Measurements from ENCODE around the gene GALNT9.
"Not testable (repeated sequence)": the region's sequence is repeated elsewhere in the genome, so short reads cannot be mapped to it uniquely, and the experiment has no call there.

The GALNT9 gene

DNA sequence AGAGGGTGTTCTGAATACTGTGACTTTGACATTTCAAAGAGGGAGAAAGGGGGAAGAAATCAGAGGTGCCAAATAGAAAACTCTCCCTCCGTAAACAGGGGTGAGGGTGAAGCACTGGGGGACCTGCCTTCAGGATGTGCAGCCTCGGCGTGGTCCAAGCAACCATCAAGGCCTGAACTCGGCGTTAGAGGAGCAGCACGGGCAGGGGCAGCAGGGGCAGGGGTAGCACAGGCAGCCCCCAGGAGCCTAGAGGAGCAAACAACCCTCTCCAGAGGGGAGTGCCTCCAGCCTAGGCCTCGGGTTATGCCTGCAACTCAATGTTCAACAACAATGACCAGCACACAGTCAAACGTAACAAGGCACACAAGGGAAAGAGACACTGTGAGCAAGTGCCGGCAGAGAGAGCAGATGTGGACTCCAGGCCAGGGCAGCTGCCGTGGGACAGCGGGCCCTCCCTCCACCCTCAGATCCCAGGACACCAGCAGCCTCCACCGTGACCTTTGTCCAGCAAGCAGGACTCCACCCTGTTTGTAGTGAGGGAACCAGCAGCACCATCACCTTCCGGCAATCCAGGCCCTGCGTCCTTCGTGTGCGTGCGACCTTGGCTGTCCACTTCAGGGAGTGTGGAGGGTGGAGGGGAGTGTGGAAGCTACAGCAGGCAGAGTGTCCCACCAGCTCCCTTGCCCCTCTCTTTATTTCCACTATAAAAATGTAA is 18.0 kb downstream of the GALNT9 start:
- no peak for DNase-seq

DNA sequence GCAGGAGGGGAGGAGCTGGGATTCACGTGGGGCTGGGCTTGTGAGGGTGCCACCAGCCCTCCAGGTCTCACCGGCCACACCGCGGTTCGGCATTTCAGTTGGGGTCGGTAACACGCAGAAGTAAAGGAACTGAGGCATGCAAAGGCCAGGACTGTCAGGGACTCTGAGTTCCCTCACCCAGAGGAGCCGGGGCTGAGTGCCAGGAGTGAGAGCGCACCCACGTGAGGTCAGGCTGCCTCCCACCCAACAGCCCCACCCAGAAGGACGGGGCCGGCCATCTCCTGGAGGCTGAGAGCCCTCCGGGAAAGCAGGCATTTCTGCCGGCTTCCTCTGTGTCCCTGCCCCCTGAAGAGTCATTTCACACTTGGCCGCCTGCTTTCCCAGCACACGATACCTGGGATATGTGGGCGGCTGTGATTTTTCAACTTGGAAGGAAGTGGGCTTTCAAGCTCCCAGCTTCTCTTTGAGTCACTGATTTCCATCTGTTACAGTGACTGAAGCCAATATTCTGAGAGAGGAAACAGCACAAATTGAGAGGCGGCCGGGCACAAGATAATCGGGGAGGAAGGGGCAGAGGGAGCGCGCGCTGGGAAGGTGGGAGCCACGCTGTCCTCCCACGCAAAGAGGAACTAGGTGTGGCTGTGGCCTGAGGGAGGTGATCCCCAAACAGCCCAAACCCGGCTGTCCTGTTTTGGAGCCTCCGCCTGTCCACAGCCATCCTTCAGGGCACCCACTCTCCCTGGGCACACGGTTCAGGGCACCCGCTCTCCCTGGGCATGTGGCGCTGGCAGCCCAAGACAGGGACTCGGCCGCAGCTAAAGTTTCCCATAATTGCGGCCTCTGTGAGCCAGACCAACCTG is 19.0 kb downstream of the GALNT9 start:
- no peak for DNase-seq

DNA sequence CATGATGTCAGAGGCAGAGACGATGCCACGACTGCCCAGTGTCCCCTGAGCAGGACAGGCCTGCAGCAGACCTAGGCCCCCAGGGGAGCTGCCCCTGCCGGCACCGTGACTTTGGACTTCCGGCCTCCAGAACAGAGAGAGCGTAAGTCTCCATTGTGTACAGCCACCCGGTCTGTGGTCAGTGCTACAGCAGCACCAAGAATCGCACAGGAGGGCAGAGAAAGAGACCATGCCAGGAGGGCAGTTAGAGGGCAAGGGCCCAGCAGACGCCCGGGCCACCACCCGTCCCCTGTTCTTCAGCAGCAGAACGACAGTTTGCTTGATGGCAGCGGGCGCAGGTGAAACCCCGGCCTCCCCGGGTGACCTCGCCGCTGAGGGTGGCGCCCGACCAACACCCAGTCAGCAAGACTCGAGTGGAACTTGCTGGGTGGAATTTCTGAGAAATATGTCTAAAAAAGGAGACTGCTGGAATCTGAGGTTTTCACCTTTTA is 19.7 kb downstream of the GALNT9 start:
- DNase-seq, result no peak

DNA sequence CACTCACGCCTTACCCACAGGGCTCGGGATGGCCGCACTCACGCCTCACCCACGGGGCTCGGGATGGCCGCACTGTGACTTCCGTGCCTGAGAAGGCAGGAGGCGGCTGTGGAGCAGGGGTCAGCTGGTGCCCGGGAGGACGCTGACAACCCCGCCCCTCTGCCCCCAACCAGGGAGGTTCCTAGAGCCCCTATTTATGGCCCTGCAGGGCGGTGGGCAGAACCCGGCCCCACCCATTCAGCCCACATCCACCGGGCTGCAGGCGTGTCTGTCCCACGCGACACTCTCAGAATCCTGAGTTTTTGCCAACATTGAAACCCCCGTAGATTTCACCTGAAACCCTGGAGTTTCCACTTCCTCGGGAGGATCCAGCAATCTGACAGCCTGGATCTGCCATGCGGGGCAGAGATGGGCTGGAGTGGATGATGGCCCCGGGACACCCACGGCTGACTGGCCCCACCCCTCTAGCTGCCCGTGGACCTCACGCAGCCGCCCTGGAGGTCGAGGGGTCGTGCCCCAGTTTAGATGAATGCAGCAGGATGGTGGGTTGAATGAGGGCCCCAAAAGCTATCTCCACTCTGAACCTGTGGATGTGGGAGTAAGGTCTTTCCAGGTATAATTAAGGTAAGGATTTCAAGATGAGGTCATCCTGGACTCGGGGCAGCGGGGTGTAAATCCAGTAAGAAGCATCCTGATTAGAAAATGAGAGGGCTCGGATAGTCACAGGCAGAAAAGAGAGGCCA is 20.4 kb downstream of the GALNT9 start:
- no peak for DNase-seq

DNA sequence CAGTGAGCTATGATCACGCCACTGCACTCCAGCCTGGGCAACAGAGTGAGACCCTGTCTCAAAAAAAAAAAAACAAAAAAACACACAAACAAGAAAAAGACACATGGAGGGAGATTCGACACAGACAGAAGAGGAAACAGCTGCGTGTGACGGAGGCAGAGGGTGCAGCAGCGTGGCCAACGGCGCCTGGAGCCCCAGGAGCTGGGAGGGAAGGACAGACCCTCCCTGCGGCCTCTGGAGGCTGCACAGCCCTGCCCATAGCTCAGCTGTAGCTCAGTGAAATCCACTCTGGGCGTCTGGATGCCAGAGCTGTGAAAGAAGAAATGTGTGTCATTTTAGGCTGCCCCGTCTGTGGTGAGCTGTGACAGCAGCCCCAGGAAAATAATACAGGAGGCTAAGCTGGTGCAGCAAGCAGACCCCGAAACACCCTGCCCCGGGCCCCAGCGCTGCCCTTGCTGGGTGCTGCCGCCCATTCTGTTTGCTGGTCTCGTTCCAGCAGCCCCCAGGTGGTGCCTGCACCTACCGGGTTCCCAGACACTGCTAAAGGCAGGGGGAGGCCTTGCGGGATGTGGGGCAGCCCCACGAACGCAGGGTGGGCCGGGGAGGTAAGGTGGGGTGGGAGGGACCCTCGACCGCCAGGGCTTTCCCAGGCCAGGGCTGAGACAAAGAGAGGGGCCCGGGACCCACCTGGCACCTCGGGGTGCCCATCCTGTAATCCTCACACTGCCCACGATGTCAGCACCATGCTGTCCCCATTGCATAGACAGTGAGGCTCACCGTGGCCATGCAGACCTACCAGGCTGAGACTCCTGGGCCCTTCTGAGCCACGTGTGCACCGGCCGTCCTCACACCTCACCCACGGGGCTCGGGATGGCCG is 21.2 kb downstream of the GALNT9 start:
- DNase-seq, result no peak

DNA sequence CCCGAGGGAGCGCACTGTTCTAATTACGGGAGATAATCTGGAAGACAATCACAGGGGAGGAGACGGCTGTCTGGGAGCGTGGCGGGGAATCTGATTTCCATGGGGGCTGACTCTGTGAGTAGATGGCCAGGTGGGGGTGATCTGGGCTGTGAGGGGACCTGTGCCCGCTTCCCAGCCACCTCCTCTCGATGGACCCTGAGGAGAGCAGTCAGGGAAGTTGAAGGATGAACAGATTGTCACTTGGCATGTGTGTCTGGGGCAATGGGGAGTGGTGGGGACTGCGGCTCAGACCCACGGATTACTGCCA is 22.6 kb downstream of the GALNT9 start:
- no peak for DNase-seq

DNA sequence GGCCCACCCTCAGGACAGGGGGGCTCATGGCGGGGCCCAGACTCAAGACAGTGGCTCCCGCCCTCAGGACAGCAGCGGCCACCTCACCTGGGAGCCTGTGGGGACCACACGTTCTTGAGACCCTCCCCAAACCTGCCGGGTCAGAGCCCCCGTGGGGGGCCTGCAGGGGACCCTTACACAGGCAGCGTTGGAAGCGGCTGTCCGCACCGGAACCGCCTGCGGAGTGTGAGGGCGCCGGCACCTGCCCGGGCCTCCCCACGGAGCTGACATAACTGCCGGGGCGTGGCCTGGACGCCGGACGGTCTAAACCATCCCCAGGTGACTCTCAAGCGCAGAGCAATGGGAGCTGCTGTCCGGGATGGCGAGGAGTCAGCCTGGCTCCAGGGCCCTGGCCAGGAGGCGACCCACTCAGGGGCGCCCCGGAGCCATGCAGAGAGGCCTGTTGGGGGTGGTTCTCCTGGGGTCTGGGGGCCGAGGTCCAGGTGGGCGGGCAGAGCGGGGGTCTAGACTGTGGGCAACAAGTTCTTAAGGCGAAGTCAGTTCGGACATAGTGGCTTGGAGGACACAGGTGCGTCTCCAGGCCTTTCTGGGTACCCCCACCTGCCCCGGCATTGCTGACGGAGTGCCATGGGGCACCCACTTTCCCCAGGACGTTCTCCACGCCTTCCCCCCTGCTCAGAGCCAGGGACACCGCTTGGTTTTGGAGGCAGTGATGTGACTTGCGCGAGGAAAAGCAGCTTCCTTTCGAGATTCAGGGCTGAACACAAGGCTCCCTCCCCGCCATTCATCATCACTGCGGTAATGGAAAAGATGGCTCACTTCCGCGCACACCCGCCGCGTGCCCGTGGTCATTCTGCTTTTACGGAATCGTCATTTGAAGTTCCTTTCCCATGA is 23.2 kb downstream of the GALNT9 start:
- DNase-seq, result no peak

DNA sequence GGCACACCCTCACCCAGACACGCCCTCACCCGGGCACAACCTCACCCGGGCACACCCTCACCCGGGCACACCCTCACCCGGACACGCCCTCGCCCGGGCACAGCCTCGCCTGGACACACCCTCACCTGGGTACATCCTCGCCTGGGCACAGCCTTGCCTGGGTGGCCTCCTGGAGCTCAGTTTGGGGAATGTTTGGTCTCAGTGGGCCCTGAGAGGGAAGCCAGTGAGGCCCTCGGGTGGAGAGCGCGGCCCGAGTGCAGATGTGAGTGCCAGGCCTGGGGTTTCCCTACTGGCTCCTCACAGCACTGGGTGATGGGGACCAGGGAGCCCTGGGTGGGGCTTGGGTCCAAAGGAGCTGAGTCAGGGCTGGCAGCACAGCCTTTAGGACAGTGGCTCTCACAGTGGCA is 23.8 kb downstream of the GALNT9 start:
- no peak for DNase-seq

DNA sequence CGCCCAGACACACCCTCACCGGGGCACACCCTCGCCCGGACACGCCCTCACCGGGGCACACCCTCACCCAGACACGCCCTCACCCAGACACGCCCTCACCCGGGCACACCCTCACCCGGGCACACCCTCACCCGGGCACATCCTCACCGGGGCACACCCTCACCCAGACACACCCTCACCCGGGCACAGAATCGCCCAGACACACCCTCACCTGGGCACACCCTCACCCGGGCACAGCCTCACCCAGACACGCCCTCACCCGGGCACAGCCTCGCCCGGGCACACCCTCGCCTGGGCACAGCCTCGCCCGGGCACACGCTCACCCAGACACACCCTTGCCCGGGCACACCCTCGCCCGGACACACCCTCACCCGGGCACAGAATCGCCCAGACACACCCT is 24.5 kb downstream of the GALNT9 start:
- not testable (repeated sequence) for DNase-seq

DNA sequence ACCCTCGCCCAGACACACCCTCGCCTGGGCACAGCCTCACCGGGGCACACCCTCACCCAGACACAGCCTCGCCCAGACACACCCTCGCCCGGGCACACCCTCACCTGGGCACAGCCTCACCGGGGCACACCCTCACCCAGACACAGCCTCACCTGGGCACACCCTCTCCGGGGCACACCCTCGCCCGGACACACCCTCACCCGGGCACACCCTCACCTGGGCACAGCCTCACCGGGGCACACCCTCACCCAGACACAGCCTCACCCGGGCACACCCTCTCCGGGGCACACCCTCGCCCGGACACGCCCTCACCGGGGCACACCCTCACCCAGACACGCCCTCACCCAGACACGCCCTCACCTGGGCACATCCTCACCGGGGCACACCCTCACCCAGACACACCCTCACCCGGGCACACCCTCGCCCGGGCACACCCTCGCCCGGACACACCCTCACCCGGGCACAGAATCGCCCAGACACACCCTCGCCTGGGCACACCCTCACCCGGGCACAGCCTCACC is 25.5 kb downstream of the GALNT9 start:
- DNase-seq, result not testable (repeated sequence)

DNA sequence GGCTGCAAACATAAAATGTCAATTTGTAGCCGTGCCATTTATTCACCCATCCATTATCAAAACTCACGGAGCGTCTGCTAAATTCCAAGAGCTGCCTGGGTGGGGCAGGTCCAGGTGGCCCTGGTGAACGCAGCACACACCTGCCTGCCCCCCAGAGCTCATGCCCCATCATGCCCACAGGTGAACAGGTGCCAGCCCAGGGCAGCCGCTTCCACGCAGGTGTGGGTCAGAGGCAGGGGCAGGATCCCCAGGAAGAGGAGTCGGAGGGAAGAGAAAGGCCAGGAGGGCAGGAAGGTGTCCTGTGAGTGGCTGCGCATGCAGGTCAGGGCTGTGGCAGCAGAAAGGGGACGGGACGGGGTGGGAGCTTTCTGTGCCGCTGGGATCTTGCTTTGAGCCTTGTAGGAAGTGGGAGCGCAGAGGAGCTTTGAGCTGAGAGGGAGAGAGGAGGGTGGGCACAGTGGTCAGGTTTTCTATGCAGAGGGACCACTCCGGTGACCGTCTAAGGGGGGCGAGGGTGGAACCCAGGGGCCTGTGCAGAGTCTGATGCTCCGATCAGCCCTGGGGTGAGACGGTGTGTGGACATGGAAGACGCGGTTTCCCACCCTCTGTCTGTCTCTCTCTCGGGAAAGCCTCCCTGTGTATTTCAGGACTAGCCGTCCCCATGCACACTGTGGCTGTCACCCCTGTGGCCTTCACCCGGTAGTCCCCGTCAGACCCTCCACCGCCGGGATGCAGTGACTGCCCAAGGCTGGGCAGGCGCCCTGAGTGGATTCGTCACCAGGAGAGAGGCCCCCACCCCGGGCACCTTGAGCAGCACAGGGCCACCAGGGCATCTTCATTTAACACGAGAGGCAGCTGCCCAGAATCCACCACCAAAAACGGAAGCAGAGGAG is 26.7 kb downstream of the GALNT9 start:
- no peak for DNase-seq

DNA sequence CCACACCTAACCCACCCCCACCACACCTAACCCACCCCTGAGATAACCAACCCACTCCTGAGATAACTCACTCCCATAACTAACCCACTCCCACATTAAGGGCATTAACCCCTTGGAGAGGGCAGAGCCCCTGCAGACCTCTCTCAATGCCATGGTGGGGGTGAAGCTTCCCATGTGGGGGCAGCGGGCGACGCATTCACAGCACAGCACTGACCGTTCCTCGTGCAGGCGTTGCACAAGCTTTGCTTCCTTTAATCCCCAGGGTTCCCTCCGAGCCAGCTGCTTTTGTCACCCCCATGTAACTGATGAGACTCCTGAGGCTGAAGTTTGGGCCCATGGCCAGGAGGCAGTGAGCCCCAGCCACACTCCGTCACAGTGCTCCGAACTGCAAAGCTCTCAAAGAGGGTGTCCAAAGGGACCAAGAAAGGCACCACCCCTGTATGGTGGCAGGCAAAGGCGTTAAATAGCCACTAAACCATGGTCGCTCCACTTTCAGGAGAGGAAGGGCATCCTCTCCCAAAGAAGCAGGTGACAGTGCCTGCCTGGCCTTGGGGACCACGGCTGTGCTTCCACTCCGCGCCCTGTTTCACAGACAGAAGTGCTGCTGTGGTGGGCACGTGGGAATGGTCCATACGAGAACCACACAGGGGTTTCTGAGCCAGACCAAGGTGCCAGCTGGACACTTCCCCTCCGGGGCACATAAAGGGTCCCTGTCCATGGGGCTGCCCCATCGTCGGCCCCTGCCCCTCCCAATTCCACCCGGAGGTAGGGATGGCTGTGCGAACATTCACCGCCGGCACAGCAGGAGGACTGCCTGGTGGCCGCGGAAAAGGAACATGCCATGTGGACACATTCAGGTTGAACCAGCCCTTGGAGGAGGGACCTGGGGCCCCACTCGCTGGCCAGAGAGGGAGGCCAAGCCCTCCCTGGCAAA is 28.3 kb downstream of the GALNT9 start:
- no peak for DNase-seq

DNA sequence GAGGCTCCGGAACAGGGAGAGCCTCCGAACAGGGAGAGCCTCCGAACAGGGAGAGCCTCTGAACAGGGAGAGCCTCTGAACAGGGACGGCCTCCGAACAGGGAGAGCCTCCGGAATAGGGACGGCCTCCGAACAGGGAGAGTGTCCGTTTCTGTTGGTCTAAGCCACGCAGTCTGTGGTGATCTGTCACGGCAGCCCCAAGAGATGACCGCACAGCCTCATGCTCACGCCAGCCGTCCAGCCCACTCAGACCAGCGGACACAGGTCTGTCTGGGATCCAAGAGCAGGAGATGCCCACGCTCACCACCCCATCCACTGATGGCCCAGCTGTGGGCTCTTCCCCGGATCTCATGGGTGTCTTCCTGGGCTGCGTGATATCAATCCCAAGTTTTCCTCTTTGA is 33.3 kb downstream of the GALNT9 start:
- DNase-seq, result no peak

DNA sequence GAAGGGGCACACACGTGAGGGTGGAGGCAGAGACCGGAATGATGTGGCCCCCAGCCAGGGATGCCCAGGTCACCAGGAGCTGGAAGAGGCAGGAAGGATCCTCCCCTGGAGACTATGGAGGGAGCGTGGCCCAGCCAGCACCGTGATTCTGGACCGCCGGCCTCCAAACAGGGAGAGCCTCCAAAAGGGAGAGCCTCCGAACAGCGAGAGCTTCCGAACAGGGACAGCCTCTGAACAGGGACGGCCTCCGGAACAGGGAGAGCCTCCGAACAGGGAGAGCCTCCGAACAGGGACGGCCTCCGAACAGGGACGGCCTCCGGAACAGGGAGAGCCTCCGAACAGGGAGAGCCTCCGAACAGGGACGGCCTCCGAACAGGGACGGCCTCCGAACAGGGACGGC is 33.8 kb downstream of the GALNT9 start:
- DNase-seq, result not testable (repeated sequence)

DNA sequence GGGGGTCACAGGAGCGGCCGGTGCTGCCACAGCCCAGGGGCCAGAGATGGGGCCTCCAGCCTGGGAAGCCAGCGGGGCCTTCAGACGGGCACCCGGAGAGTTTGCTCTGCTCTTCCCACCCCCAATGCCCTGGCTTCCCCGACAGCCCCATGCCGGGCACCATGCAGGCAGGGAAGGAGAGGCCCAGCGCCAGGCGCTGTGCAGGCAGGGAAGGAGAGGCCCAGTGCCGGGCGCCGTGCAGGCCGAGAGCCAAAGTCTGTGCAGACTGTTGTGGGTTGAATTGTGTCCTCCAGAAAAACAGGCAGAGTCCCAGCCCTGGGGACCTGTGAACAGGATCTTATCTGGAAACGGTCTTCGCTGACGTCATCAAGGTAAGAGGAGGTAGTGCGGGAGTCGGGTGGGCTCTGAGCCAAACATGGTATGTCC is 34.3 kb downstream of the GALNT9 start:
- no peak for DNase-seq

DNA sequence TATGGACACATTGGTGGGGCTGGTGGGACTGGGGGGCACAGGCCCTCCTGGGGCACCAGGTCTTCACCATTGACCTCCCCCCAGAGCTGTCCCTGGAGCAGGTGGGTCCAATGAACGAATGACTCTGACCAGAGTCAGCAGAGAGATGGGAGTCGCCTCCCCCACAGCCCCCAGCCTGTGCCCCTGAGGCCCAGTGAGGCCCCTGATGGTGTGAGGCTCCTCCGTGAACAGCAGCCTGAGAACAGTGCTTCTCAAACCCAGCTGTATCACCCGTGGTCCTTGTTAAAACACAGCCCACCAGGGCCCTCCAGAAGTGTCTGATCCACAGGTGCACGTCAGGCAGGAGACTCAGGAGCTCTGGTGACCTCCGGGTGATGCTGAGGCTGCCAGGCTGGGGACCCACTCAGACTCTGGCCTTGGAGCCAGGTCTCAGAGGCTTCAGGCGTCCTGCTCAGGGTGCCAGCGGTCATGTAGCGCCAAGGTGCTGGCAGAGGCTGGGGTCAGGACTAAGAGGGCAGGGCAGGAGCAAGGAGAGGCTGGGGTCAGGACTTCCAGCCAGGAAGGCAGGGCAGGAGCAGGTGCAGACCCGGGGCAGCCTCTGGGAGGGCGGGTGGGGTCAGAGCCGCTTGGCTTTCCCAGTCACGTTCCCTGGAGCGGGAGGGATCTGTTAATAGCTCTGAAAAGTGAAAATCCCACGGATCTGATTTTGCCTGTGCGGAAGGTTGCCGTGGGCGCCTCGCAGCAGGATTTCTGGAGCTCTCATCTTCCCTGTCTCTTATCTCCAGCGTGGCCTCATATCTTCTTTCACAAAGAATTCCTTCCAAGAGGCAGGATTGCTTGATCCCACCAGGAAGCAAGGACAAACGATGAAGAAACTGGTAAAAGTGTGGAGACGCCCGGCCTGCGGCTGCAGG is 35.0 kb downstream of the GALNT9 start:
- DNase-seq, result no peak

DNA sequence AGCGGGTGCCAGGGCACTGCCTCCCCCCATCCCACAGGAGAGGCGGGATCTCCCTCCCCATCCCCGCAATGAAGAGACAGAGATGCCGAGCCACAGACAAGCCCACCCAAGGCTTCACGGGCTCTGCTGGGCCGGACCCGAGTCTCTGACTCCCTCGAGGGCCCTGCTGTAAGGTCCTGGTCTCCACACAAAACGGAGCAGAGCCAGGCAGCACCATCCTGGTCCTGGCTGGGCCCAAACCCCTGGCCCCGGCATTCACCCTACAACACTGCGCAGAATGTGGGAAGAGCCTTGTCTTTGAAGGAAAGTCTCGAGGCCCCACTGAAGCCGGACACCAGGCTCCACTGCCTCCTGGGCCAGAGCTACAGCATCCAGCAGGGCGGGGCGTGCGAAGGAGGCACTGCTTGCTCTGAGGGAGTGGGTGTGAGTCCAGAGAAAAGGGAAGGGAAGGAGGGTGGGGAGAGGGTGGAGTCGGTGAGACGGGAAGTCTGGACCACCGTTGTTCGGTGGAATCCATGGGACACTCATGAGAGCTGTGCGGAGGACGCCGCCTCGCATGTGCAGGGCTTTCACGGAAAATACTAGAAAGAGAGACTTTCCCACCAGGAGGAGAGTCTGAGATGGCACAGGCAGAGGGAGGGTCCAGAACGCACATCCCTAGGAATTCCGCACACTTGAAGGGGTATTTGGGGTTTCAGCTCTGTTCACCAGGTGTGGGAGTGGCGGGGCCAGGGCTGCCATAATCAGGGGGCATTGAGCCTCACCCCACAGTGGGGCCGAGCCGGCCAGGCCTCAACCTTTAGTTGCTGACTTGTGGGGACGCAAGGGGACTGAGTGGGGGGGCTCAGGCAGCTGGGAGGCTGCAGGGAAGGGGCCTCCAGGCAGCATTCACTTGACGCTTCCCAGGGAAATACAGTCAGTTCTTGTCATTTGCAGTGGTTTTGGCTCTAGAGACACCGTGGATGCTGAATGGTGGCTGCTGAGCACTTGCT is 36.8 kb downstream of the GALNT9 start:
- no peak for DNase-seq
